Peyer's patch (tissue), 4 donors: ENCODE measurements around the gene KLHL29.

Experiments used
- CTCF ChIP-seq, 6 experiments: fragments of 450-650 bp in 4 of 6; fragments of 200-600 bp in 2 of 6; sonication (generic) in 1 of 6; IDR thresholded peaks; one replicate each; pipeline ENCODE4 v1.5.1; 2017 to 2019; ENCODE audit warnings: antibody characterized with exemption in 6 of 6, mild to moderate bottlenecking in 3 of 6, moderate library complexity in 1 of 6
- POLR2A ChIP-seq, 2 donors: fragments of 450-650 bp; IDR thresholded peaks; one replicate each; pipeline ENCODE4 v1.5.1; 2017; ENCODE audit warnings: antibody characterized with exemption in 2 of 2, mild to moderate bottlenecking in 2 of 2, moderate library complexity in 2 of 2

- TF ChIP-seq CTCF (IDR thresholded peaks at IDR 0.05) (no peak), POLR2A (IDR thresholded peaks at IDR 0.05) (no peak)
Observed at GRCh38 chr2:23496456-23496855, 111.5 kb downstream of the KLHL29 start.
